DOHH2 (cell line): ENCODE measurements around the gene ZNF580.

Source experiments
- CTCF ChIP-seq: fragments of 200-600 bp; sonication (generic); IDR thresholded peaks from one replicate; pipeline ENCODE4 v1.5.1; 2014; ENCODE audit warnings: antibody characterized with exemption, mild to moderate bottlenecking, low read depth, low read length; ENCODE audit not compliant: poor library complexity, severe bottlenecking
- EZH2phosphoT487 ChIP-seq: fragments of 200-600 bp; sonication (generic); IDR thresholded peaks from 2 replicates; pipeline ENCODE4 v1.6.1; 2017; ENCODE audit warnings: borderline replicate concordance, mild to moderate bottlenecking, antibody characterized with exemption, low read length, moderate library complexity, mixed read lengths

GRCh38 chr19:55611983-55612645 is 28.7 kb upstream of the ZNF580 start:
- TF ChIP-seq CTCF (no peak), EZH2phosphoT487 (no peak)
